K562 (cell line): ENCODE measurements around the gene FARP1. TPM values are rescaled to one million over a fixed set of nuclear protein-coding genes. Genes with fewer than 3 reads are reported as not detected.

Experiments used
- ATAC-seq: fragments of 200-7000 bp; cut with Tn5 transposase; 3 replicates; pipeline ENCODE4 v1.9.1; 2020; ENCODE audit warnings: moderate library complexity
- BruUV-seq: library from RNA; stranded (reverse); fragments of 400-500 nt; replicated peaks from 2 replicates; lab custom pipeline; 2021; lab: Mats Ljungman, UMichigan
- CTCF ChIA-PET: fragments of 300-600 bp; formaldehyde crosslinking; extraction: SDS; loops from one replicate; lab custom pipeline; 2021; ENCODE audit warnings: low intra/inter-chr PET ratio; lab: Yijun Ruan, JAX
- POLR2A ChIA-PET: fragments of 300-600, 350-650 bp; sonication (Branson Sonifier 250); formaldehyde crosslinking; extraction: SDS; loops from one replicate; lab custom pipeline; 2021; ENCODE audit warnings: antibody characterized with exemption, inconsistent platforms; lab: Yijun Ruan, JAX
- DNase-seq, 4 experiments: peaks; one replicate each; pipeline versions ENCODE4 v3.0.0 to v3.0.0-alpha.2; 2011 to 2018; ENCODE audit warnings: low spot score in 3 of 4, mixed read lengths in 3 of 4; ENCODE audit errors: extremely low read depth in 1 of 4
- FAIRE-seq: peaks from 2 replicates; lab custom pipeline; 2011; peaks lifted over from hg19 to GRCh38; lab: Jason Lieb, UNC
- H2AFZ ChIP-seq: 2 replicates; pipeline ENCODE4 v1.6.0; 2011; ENCODE audit warnings: low read depth, low read length, control low read depth, inconsistent platforms
- H3K27ac ChIP-seq: fragments of 200-600 bp; 3 replicates; pipeline ENCODE4 v1.8.0; 2011; ENCODE audit warnings: low read depth, mild to moderate bottlenecking, control low read depth, inconsistent platforms, low read length, moderate library complexity, mixed read lengths; ENCODE audit errors: extremely low read depth
- H3K27me3 ChIP-seq, 2 experiments: fragments of 300-600 bp in 1 of 2; 2 replicates in 1 of 2; 3 replicates in 1 of 2; pipeline versions ENCODE4 v1.6.0 to v1.8.0; 2011; ENCODE audit warnings: inconsistent platforms in 2 of 2, low read length in 2 of 2, mild to moderate bottlenecking in 1 of 2, mixed read lengths in 1 of 2, moderate library complexity in 1 of 2; ENCODE audit not compliant: control insufficient read depth in 2 of 2, insufficient read depth in 2 of 2
- H3K36me3 ChIP-seq: fragments of 300-600 bp; 3 replicates; pipeline ENCODE4 v1.8.0; 2011; ENCODE audit warnings: mild to moderate bottlenecking, low read length, inconsistent platforms; ENCODE audit not compliant: control insufficient read depth, insufficient read depth
- H3K4me1 ChIP-seq, 2 experiments: fragments of 200-600 bp in 1 of 2; replicated peaks in 1 of 2; 2 replicates in 1 of 2; 3 replicates in 1 of 2; pipeline versions ENCODE4 v1.5.1 to v1.8.0; 2011; ENCODE audit warnings: inconsistent platforms in 2 of 2, low read length in 2 of 2, mild to moderate bottlenecking in 1 of 2, mixed read lengths in 1 of 2, moderate library complexity in 1 of 2; ENCODE audit not compliant: control insufficient read depth in 2 of 2, insufficient read depth in 2 of 2
- H3K4me2 ChIP-seq: 2 replicates; pipeline ENCODE4 v1.6.1; 2011; ENCODE audit warnings: low read length, control low read depth, inconsistent platforms, mixed read lengths; ENCODE audit not compliant: insufficient read depth
- H3K4me3 ChIP-seq: fragments of 200-600 bp; sonication (generic), shearing (Covaris generic); 2 replicates; pipeline ENCODE4 v1.5.1; 2016; ENCODE audit warnings: control low read depth, inconsistent platforms
- H3K79me2 ChIP-seq: fragments of 200-600 bp; 3 replicates; pipeline ENCODE4 v1.8.0; 2011; ENCODE audit warnings: low read length, inconsistent platforms; ENCODE audit not compliant: control insufficient read depth, insufficient read depth
- H3K9ac ChIP-seq, 2 experiments: 2 replicates each; pipeline versions ENCODE4 v1.6.0 to v1.6.1; 2011; ENCODE audit warnings: low read depth in 2 of 2, low read length in 2 of 2, control low read depth in 1 of 2, inconsistent platforms in 1 of 2, mild to moderate bottlenecking in 1 of 2, mixed read lengths in 1 of 2; ENCODE audit not compliant: insufficient read depth in 1 of 2
- H3K9me1 ChIP-seq: one replicate; pipeline ENCODE4 v1.6.0; 2011; ENCODE audit warnings: inconsistent platforms, mild to moderate bottlenecking, low read length, moderate library complexity; ENCODE audit not compliant: control insufficient read depth, insufficient read depth
- H3K9me3 ChIP-seq: replicated peaks from 2 replicates; pipeline ENCODE4 v1.5.1; 2011; ENCODE audit warnings: low read depth, low read length, inconsistent platforms; ENCODE audit not compliant: control insufficient read depth, insufficient read depth
- H4K20me1 ChIP-seq: replicated peaks from 2 replicates; pipeline ENCODE4 v1.6.1; 2011; ENCODE audit warnings: low read length, inconsistent platforms, mixed read lengths; ENCODE audit not compliant: control insufficient read depth, insufficient read depth
- BRF1 ChIP-seq: IDR thresholded peaks from 3 replicates; pipeline ENCODE4 v1.6.1; 2011; ENCODE audit warnings: borderline replicate concordance, mild to moderate bottlenecking; ENCODE audit not compliant: insufficient read length; ENCODE audit errors: extremely low read depth
- CHCHD3 ChIP-seq: fragments of 250-450 bp; sonication (Bioruptor Pico); IDR thresholded peaks from 2 replicates; pipeline ENCODE4 v2.1.2; 2022; ENCODE audit warnings: mild to moderate bottlenecking
- EWSR1 ChIP-seq: fragments of 450-650 bp; IDR thresholded peaks from 2 replicates; pipeline ENCODE4 v1.6.1; 2018; ENCODE audit warnings: borderline replicate concordance, mild to moderate bottlenecking, low read depth, moderate library complexity; ENCODE audit not compliant: partially characterized antibody
- HDAC6 ChIP-seq: IDR thresholded peaks from 2 replicates; pipeline ENCODE4 v1.6.1; 2012; ENCODE audit warnings: low read depth, mild to moderate bottlenecking, control low read depth, inconsistent platforms, low read length, moderate library complexity
- MCM5 ChIP-seq: fragments of 450-650 bp; IDR thresholded peaks from 2 replicates; pipeline ENCODE4 v1.6.1; 2016; ENCODE audit warnings: low read depth
- SLC30A9 ChIP-seq: fragments of 250-450 bp; sonication (Bioruptor Pico); IDR thresholded peaks from 2 replicates; pipeline ENCODE4 v1.8.0; 2022; ENCODE audit warnings: mild to moderate bottlenecking, moderate library complexity
- XRCC3 ChIP-seq: fragments of 450-650 bp; IDR thresholded peaks from 2 replicates; pipeline ENCODE4 v1.6.1; 2017; ENCODE audit warnings: mild to moderate bottlenecking, moderate library complexity
- ZBTB33 ChIP-seq: sonication (generic); formaldehyde crosslinking; IDR thresholded peaks from 2 replicates; pipeline ENCODE4 v1.8.1; 2023; ENCODE audit warnings: mild to moderate bottlenecking, missing genetic modification reagents
- WGBS: fragments of 100-300 bp; shearing (Covaris generic); methylation state at CpG from one replicate; pipeline ENCODE4 v1.1.6; 2016; ENCODE audit warnings: low coverage, mixed read lengths; ENCODE audit not compliant: insufficient coverage; ENCODE audit errors: missing lambda C conversion rate; 5-methylcytosine and 5-hydroxymethylcytosine counted together
- in situ Hi-C: fragments of 300-500 bp; cut with MboI; formaldehyde crosslinking; loops from 4 replicates; pipeline ENCODE4 v1.15.0; 2018; ENCODE audit warnings: inconsistent platforms, mixed read lengths
- intact Hi-C: fragments of 100-400 bp; cut with micrococcal nuclease; formaldehyde crosslinking; loops from 2 replicates; pipeline ENCODE4 v1.14.2; 2022
- polyA plus RNA-seq, 8 experiments: library from polyadenylated mRNA; depleted of rRNA in 4 of 8; stranded (reverse) in 5 of 8; unstranded in 3 of 8; fragments of >200 nt; fragmentation: Nextera tagmentation in 2 of 8; fragmentation: Illumina TruSeq in 1 of 8; extraction: Ambion mirVana in 2 of 8; extraction: Trizol in 1 of 8; gene quantifications; 2 replicates each; pipeline versions ENCODE4 v1.2.1 to v1.2.3, GENCODE V29; 2011 to 2014; ENCODE audit warnings: inconsistent platforms in 1 of 8, missing spikeins in 1 of 8
- total RNA-seq, 7 experiments: library from RNA; depleted of rRNA in 6 of 7; stranded (reverse); fragments of >200 nt in 6 of 7; fragmentation: Illumina TruSeq in 2 of 7; extraction: Trizol in 2 of 7; gene quantifications; 2 replicates each; pipeline versions ENCODE4 v1.2.1 to v1.2.3, GENCODE V29; 2011 to 2021; ENCODE audit warnings: low replicate concordance in 1 of 7

FARP1 gene
- total and polyA plus RNA-seq, 9 of the 15 experiments (the other 6 are each of a cell fraction or from before 2014, with no cell fraction given): 0.03 to 0.29 (median 0.05) TPM; not detected in 3

GRCh38 chr13:98454389-98454881, 311.5 kb downstream of the FARP1 start:
- in situ Hi-C loops: no loop called here
- H3K36me3 ChIP-seq: peaks cover 33% of the 10 kb centered on the region; the same call in 2 of the 3 replicates

More at GRCh38 chr13:98454389-98454881, 311.5 kb downstream of the FARP1 start:
- Histone ChIP-seq H3K9me1 (no peaks in the 10 kb centered on the region), H3K27ac (no peak overlapping the region), H3K27me3 (no peaks in the 10 kb centered on the region), H3K4me1 (no peaks in the 10 kb centered on the region), H3K9ac (no peak overlapping the region), H3K4me2 (no peak overlapping the region), H3K4me3 (no peak overlapping the region), H3K79me2 (no peaks in the 10 kb centered on the region), H4K20me1 (no peaks in the 10 kb centered on the region), H2AFZ (no peak overlapping the region), H3K9me3 (no peaks in the 10 kb centered on the region)
- POLR2A ChIA-PET: no interaction called here
- intact Hi-C loops: no loop called here
- BruUV-seq: no TSS peak
- FAIRE-seq (no peak), ATAC-seq (no peak), DNase-seq (no peak)
- TF ChIP-seq CHCHD3 (no peak), HDAC6 (no peak), XRCC3 (no peak), MCM5 (no peak), EWSR1 (no peak), SLC30A9 (CRISPR knock-in tag) (no peak), BRF1 (no peak), ZBTB33 (CRISPR knock-in tag) (no peak)
- WGBS: 38% methylated on average over 7 of the region's 7 CpGs
- CTCF ChIA-PET: no interaction called here
